Stimulated activated CD8-positive, alpha-beta memory T cell treated with anti-CD3 and anti-CD28 coated beads, Interleukin-15, amount 100 ng/mL, for 24 hours (primary cell): ENCODE measurements around the gene NEUROG2.
A peak's percentile ranks its signal among the peaks of the same experiment; 100 is the strongest.
"Not testable (repeated sequence)": the region's sequence is repeated elsewhere in the genome, so short reads cannot be mapped to it uniquely, and the experiment has no call there.

ENCODE experiments used
- DNase-seq: peaks from one replicate; pipeline ENCODE4 v3.0.0-alpha.2; 2020; ENCODE audit warnings: low read depth

Gene NEUROG2

GRCh38 chr4:112516066-112516470 lies at the start of gene NEUROG2:
NEUROG2 (minus strand) TSS chr4:112516180; CDS start chr4:112515475, 705 bp downstream.
- DNase-seq, result no peak

GRCh38 chr4:112564706-112565270 lies 48.8 kb upstream of the NEUROG2 start:
- no peak for DNase-seq

GRCh38 chr4:112563431-112564200 lies 47.6 kb upstream of the NEUROG2 start:
- no peak for DNase-seq

GRCh38 chr4:112562254-112562879 lies 46.4 kb upstream of the NEUROG2 start:
- DNase-seq, result no peak

GRCh38 chr4:112560084-112560483 lies 44.1 kb upstream of the NEUROG2 start:
- no peak for DNase-seq

GRCh38 chr4:112559053-112559452 lies 43.1 kb upstream of the NEUROG2 start:
- no peak for DNase-seq

GRCh38 chr4:112557676-112558411 lies 41.9 kb upstream of the NEUROG2 start:
- no peak for DNase-seq

GRCh38 chr4:112554271-112554670 lies 38.3 kb upstream of the NEUROG2 start:
- not testable (repeated sequence) for DNase-seq

GRCh38 chr4:112552668-112553067 lies 36.7 kb upstream of the NEUROG2 start:
- DNase-seq, result no peak

- no peak for DNase-seq
These were observed 34.7 kb upstream of the NEUROG2 start for GRCh38 chr4:112550728-112551127.

GRCh38 chr4:112546476-112546875 lies 30.5 kb upstream of the NEUROG2 start:
- no peak for DNase-seq

- DNase-seq, result no peak
These were observed 29.4 kb upstream of the NEUROG2 start for GRCh38 chr4:112545346-112545745.

GRCh38 chr4:112540695-112541094 lies 24.7 kb upstream of the NEUROG2 start:
- DNase-seq, result no peak

GRCh38 chr4:112536123-112536522 lies 20.1 kb upstream of the NEUROG2 start:
- DNase-seq, result no peak

GRCh38 chr4:112532267-112532666 lies 16.3 kb upstream of the NEUROG2 start:
- no peak for DNase-seq

GRCh38 chr4:112531146-112531545 lies 15.2 kb upstream of the NEUROG2 start:
- no peak for DNase-seq

GRCh38 chr4:112526061-112526460 lies 10.1 kb upstream of the NEUROG2 start:
- DNase-seq, result no peak

- peak; percentile 61 for DNase-seq
These were observed 8.0 kb upstream of the NEUROG2 start for GRCh38 chr4:112523764-112524505.

- no peak for DNase-seq
These were observed 7.2 kb upstream of the NEUROG2 start for GRCh38 chr4:112523008-112523721.

- DNase-seq, result not testable (repeated sequence)
These were observed 6.5 kb upstream of the NEUROG2 start for GRCh38 chr4:112522431-112522830.
